Hematopoietic multipotent progenitor cell treated with erythropoietin and hydrocortisone succinate and interleukin-3 and kit ligand, for 15 days (in vitro differentiated cells): ENCODE measurements around the gene LMOD1.
"Not testable (repeated sequence)": the region's sequence is repeated elsewhere in the genome, so short reads cannot be mapped to it uniquely, and the experiment has no call there.

Experiments
- DNase-seq: peaks from one replicate; pipeline ENCODE4 v3.0.0-alpha.2; 2015; ENCODE audit warnings: low spot score

LMOD1 gene

GRCh38 chr1:201859424-201859823 is 86.9 kb downstream of the LMOD1 start:
- no peak for DNase-seq

- DNase-seq: not testable (repeated sequence)
These were observed 89.6 kb downstream of the LMOD1 start for GRCh38 chr1:201856722-201857121.

- no peak for DNase-seq
These were observed 94.4 kb downstream of the LMOD1 start for GRCh38 chr1:201851949-201852348.

- DNase-seq: no peak
These were observed 96.3 kb downstream of the LMOD1 start for GRCh38 chr1:201850053-201850397.

GRCh38 chr1:201849372-201850052 is 96.8 kb downstream of the LMOD1 start:
- no peak for DNase-seq

GRCh38 chr1:201848230-201848629 is 98.1 kb downstream of the LMOD1 start:
- no peak for DNase-seq

GRCh38 chr1:201847150-201847549 is 99.2 kb downstream of the LMOD1 start:
- no peak for DNase-seq
